G401 (cell line): Measurements from ENCODE around the gene NOSTRIN. TPM values are rescaled to one million over a fixed set of nuclear protein-coding genes. Genes with fewer than 3 reads are reported as not detected.
"Not testable (repeated sequence)": the region's sequence is repeated elsewhere in the genome, so short reads cannot be mapped to it uniquely, and the experiment has no call there.

Source experiments
- DNase-seq: peaks from one replicate; pipeline ENCODE4 v3.0.0-alpha.2; 2015; ENCODE audit warnings: low spot score
- in situ Hi-C: cut with HindIII; loops from 2 replicates; pipeline ENCODE4 v1.10.0; 2016; ENCODE audit warnings: low sequenced_read_pairs, mixed read lengths
- total RNA-seq: library from RNA; depleted of rRNA; stranded (reverse); fragments of >200 nt; shearing (Covaris generic); gene quantifications from 2 replicates; pipeline ENCODE4 v1.2.3, GENCODE V29; 2014

The NOSTRIN gene
- total RNA-seq, 1 experiment from 2014 or later: not detected

DNA sequence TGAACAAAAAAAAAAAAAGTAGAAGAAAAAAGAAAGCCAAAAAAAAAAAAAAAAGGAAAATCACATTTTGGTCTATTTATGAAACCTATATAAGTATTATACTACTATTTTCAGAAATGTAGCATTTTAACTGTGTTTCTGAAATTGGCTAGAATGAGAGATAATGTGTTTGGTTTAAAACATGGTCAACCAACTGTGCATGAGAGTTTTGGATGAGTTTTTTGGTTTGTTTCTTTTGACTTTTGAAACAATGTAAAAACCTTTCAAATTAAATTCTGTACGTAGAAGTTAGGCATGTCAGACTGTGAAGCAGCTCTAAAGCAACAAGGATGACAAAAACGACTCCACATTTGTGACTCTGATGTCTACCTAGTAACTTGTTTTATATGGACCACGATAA lies 53.2 kb downstream of the NOSTRIN start:
- no peak for DNase-seq
- in situ Hi-C loops: no loop called here

DNA sequence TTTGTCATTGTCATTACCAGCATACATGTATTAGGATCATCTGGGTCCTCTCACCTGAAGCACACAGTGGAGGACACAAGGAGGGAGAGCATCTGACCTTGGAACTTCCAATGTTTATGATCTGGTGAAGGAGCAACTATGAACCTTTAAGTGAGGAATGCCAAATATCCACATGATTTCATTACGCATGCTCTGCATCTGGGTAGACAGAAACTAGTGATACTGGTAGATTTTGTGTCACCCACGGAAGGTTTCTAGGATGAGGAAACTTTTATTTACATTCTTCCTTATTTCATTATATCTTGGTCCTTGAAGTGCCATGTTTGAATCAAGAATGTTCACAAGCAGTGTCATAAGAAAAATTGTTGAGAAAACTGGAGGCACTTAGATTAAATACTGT lies 55.7 kb downstream of the NOSTRIN start:
- no peak for DNase-seq
- in situ Hi-C loops: no loop called here

DNA sequence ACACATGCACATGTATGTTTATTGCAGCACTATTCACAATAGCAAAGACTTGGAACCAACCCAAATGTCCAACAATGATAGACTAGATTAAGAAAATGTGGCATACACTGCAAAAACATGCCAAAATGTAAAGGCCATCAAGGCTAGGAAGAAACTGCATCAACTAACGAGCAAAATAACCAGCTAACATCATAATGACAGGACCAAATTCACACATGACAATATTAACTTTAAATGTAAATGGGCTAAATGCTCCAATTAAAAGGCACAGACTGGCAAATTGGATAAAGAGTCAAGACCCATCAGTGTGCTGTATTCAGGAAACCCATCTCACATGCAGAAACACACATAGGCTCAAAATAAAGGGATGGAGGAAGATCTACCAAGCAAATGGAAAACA lies 64.7 kb downstream of the NOSTRIN start:
- DNase-seq, in situ Hi-C loops: not testable (repeated sequence)

GRCh38 chr2:168870369-168870768 lies 67.9 kb downstream of the NOSTRIN start:
- in situ Hi-C loops, DNase-seq: not testable (repeated sequence)

DNA sequence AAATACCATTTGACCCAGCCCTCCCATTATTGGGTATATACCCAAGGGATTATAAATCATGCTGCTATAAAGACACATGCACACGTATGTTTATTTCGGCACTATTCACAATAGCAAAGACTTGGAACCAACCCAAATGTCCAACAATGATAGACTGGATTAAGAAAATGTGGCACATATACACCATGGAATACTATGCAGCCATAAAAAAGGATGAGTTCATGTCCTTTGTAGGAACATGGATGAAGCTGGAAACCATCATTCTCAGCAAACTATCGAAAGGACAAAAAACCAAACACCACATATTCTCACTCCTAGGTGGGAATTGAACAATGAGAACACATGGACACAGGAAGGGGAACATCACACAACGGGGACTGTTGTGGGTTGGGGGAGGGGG lies 68.4 kb downstream of the NOSTRIN start:
- in situ Hi-C loops: not testable (repeated sequence)

DNA sequence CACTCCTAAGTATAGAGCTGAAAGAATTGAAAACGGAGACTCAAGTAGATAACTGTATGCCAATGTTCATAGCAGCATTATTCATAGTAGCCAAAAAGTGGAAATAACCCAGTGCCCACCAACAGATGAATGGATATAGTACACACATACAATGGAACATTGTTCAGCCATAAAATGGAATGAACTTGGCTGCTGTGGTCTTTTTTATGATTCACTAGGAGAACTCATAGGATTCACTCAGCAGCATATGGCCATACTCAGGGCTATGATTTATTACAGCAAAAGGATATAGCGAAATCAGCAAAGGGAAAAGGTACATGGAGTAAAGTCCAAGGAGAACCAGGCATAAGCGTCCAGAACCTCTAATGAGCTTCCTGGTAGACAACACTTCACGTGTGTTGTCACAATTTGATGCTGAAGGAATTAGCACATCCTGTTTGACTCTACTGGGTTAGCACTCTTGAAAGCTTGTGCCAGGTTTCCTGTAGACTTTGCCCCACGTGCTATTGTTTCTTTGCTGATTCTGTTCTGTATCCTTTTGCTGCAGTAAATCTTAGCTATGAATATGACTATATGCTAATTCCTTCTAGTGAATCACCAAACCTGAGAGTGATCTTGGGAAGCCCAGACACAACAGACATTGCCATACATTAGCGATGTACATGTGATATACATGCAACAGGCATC lies 72.1 kb downstream of the NOSTRIN start:
- in situ Hi-C loops: no loop called here
- DNase-seq: no peak

More for the DNA sequence above, 68.4 kb downstream of the NOSTRIN start:
- DNase-seq: not testable (repeated sequence)

GRCh38 chr2:168882163-168882562 lies 79.7 kb downstream of the NOSTRIN start:
- in situ Hi-C loops, DNase-seq: not testable (repeated sequence)

GRCh38 chr2:168884975-168885374 lies 82.5 kb downstream of the NOSTRIN start:
- in situ Hi-C loops: no loop called here
- no peak for DNase-seq

GRCh38 chr2:168889635-168890005 lies 87.2 kb downstream of the NOSTRIN start:
- in situ Hi-C loops: no loop called here
- DNase-seq: no peak

- in situ Hi-C loops: no loop called here
- DNase-seq: peak; percentile 85
Observed at GRCh38 chr2:168890006-168890782, 87.8 kb downstream of the NOSTRIN start, which contains the start of gene SPC25. TSS of gene SPC25 (minus strand) at chr2:168890430. CDS start at chr2:168889519, 911 bp downstream.

- in situ Hi-C loops: no loop called here
- no peak for DNase-seq
Observed at GRCh38 chr2:168892327-168892726, 89.9 kb downstream of the NOSTRIN start.

GRCh38 chr2:168894101-168894500 lies 91.7 kb downstream of the NOSTRIN start:
- in situ Hi-C loops: no loop called here
- no peak for DNase-seq

DNA sequence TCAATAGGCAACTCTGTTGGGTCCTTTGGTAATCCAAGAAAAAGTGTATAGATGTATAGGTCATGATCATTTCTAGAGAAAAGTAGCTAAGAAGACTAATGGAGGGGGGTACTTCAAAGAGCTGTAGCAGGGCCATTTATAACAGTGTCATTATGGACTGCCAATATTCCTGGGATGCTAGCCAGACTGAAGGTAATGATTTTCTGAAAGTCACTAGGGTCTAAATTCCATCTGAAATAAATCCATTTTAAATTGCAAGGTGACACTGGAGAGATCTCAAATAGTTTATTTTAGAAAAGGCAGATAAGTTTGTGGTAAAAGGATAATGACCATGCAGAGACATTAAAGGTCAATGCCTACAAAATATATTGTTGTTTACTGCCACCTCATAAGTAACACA lies 92.3 kb downstream of the NOSTRIN start:
- in situ Hi-C loops: no loop called here
- DNase-seq: no peak

DNA sequence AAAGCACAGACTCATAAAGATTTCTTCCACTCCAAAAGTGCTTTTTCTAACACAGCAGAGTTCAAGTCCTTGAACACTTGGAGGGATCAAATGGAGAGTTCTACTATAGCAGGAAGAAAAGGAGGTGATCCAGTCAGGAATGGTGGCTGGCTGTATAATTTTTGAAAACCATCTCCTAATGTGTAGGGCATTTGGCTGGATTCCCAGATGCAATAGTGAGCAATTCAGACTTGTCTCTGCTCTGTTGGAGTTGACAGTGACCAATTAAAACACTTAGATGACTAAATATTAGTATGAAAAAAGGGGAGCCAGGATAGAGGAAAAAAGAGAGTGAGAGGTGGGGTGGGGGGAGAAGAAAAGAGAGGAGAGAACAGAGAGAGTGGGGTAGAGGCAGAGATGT lies 93.3 kb downstream of the NOSTRIN start:
- in situ Hi-C loops: no loop called here
- DNase-seq: no peak

GRCh38 chr2:168896783-168897182 lies 94.3 kb downstream of the NOSTRIN start:
- in situ Hi-C loops: no loop called here
- no peak for DNase-seq

DNA sequence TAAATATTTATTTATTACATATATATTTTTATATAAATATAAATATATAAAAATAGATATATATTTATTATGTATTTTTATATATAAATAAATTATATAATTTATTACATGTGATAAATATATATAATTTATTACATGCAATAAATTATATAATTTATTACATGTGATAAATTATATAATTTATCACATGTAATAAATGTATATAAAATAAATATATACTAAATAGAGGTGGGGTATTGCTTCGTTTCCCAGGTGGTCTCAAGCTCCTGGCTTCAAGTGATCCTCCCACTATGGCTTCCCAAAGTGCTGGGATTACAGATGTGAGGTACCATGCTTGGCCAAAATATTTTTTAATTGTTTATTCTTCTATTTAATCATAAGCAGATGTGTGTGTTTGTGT lies 95.0 kb downstream of the NOSTRIN start:
- in situ Hi-C loops: no loop called here
- no peak for DNase-seq

- in situ Hi-C loops: no loop called here
- DNase-seq: no peak
Observed at GRCh38 chr2:168901003-168901402, 98.6 kb downstream of the NOSTRIN start, which contains the start of gene G6PC2. TSS of gene G6PC2 (plus strand) at chr2:168901291. CDS start at chr2:168901332, 41 bp downstream.

DNA sequence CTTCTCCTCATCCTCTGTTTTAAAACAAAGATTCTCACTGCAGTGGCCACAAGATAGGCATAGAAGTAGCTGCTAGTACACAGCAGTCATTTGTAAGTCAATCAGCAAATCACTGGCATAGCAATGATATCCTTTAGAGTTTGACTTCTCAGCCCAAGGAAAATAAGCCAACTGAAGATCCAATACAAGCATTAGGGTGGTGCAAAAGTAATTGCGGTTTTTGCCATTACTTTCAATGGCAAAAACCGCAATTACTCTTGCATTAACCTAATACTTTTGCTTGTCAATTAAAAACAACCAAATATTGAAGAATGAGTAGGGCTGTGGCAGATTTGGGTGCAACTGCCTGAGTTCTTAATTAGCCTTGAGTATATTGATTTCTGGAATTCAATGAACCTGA lies 101.5 kb downstream of the NOSTRIN start:
- in situ Hi-C loops: no loop called here
- no peak for DNase-seq

- in situ Hi-C loops: no loop called here
Observed at GRCh38 chr2:168904358-168904757, 101.9 kb downstream of the NOSTRIN start.

DNA sequence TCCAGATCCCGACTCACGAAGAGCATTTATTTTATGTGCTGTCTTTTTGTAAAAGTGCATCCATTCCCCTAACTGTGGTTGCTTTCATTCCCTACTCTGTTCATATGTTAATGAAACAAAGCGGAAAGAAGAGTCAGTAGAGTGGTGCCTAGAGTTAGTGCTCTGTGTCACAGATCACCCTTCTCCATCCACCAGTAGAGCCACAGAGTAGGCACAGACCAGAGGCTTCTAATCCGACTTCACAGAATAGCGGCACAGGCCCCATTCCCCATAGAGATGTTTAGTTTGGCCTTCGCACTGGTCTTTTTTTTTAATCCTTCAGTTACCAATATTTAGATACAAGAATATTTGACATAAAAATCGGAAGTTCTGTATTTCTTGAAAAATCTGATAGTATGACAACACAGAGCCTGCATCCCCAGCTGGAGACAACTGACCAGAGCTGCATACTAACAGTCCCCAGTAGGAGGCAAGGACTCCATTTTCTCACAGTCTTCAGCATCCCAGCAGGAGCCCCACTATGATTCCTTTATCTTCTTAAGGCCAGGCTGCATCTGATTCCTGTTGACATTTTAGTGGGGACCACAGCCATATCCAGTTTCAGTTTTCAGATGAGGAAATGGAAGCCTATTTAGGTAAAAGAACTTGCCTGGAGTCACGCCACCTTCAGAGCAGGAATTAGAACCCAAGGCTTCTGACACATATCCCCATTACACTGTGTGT lies 105.7 kb downstream of the NOSTRIN start:
- DNase-seq: no peak
- in situ Hi-C loops: no loop called here

More at GRCh38 chr2:168904358-168904757, 101.9 kb downstream of the NOSTRIN start:
- DNase-seq: no peak
